NCI-H2029 (cell line): ENCODE data around the gene MYO3B.

Experiments used
- DNase-seq: peaks from one replicate; lab custom pipeline; 2025; lab: John Stamatoyannopoulos, UW

Gene MYO3B

GRCh38 chr2:170475878-170476277 is 297.9 kb downstream of the MYO3B start:
- no peak for DNase-seq

DNA sequence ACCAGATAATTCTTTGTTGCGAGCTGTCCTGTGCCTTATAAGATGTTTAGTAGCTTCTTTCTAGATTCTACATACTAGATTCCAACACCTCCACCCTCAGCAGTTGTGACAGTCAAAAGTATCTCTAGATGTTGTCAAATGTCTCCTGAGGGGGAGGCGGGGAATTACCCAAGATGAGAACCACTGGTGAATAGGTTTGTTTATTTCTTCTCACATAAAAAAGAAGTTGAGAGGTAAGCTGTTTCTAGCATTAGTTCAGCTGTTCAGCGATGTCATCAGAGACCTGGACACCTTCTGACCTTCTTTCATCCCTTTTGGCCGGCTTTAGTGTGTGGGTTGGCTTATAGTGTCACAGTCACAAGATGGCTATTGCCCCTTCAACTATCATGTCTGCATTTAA is 299.7 kb downstream of the MYO3B start:
- DNase-seq, result no peak

DNA sequence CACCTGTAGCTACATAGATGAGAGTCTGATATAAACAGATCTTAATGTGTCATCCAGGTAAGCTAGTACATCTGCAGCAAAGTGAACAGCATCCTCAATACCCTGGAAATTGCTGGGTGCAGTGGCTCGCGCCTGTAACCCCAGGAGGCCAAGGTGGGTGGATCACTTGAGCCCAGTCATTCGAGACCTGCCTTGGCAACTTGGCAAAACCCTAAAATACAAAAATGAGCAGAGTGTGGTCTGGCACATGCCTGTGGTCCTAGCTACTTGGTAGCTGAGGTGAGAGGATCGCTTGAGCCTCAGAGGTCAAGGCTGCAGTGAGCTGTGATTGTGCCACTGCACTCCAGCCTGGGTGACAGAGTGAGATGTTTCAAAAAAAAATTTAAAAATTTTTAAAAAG is 303.3 kb downstream of the MYO3B start:
- no peak for DNase-seq

DNA sequence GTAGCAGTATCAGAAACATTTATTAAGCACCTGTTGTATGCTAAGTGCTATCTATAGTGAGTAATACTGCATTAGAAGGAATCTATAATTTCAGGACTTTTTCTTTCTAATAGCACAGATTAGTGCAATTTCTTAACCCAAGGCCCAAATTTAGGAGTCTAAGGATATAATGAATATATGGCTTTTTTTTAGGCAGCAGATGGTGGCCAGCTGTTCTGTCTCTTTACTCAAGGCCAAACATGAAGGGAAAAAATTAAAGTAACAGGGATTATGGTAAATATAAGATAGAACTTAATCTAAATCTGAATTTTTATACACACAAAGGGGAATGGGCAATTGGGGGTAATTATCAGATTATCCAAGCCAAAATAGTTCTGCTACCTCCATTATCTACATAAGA is 306.6 kb downstream of the MYO3B start:
- no peak for DNase-seq

GRCh38 chr2:170485254-170486026 is 307.5 kb downstream of the MYO3B start:
- DNase-seq, result no peak

DNA sequence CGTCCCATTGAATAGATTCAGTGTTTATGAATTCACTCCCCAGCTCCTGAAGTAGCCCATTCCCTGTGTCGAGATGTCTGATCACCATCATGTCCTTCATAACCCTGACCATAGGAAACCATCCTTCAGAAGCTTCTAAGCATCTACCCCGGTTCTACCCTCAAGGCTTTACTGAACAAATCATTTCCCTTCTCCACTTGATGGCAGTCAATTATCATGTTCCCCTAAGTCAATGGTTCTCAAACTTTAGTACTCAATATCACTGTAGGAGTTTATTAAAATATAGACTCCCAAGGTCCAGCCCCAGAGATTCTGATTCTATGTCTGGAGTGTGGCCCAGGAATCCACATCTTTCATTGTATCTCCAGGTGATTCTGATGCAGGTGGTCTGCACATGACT is 308.8 kb downstream of the MYO3B start:
- DNase-seq, result no peak

- no peak for DNase-seq
Measured at GRCh38 chr2:170488807-170489206, 310.9 kb downstream of the MYO3B start.

GRCh38 chr2:170492010-170492409 is 314.1 kb downstream of the MYO3B start:
- DNase-seq, result no peak

DNA sequence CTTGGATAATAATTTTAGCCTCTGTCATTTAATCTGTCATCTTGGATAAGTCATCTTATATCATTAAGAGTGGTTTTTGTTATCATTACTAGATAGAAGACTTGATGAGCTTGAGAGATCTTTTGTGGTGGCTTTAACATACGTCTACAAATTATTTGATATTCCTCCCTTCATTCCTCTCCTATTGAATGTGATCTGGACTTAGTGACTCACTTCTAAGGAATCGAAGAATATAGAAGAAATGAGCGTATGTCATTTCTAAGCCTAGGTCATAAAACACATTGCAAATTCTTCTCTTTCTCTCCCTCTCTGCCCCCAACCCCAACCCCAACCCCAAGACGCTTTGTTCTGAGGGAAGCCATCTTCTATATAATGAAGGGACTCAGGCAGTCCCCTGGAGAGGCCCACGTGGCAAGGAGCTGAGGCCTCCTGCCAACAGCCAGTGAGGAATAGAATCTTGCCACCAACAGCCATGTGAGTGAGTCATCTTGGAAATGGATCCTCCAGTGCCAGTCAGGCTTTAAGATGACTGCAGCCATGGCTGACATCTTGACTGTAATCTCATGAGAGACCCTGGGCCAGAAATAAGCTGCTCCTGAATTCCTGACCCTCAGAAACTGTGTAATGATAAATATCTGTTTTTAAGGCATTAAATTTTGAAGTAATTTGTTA is 315.6 kb downstream of the MYO3B start:
- DNase-seq, result no peak

- DNase-seq, result no peak
Measured at GRCh38 chr2:170495896-170496295, 317.9 kb downstream of the MYO3B start.

DNA sequence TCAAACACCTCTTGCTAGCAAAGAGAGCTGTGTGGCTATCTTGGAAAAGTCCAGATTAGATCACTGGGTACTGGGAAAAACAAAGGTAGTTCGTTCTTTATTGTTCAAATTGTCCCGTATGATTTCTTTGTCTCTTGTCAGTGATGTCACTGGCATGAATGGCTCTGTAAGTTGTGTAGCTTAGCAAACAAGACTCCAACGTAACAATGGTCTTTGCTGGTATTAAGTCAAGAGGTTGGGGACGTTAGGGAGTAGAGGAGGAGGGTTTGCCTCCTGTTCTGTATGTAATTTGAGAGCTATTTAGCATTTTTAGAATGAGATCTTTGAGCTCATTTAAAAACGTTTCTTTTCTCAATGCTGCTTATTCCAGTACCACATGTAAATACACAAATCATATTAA is 320.7 kb downstream of the MYO3B start:
- peak; percentile 30 for DNase-seq

DNA sequence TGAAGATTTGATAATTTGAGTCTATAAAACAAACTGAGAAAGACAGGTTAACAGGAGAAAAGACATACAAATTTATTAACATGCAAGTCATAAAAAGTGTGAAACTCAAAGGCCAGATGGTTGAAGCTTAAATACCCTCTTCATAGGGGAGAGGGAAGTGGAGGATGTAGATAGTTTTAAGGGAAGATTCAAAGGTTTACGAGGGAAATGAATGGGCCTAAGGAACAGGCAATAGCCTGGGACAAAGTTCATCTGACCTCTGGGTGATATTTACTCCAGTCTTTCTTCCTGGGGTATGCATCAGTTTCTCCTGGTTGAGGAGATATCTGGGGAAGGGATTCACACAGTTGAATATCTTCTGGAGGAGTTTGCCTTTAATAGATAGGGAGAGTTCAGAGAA is 322.2 kb downstream of the MYO3B start:
- DNase-seq, result no peak

DNA sequence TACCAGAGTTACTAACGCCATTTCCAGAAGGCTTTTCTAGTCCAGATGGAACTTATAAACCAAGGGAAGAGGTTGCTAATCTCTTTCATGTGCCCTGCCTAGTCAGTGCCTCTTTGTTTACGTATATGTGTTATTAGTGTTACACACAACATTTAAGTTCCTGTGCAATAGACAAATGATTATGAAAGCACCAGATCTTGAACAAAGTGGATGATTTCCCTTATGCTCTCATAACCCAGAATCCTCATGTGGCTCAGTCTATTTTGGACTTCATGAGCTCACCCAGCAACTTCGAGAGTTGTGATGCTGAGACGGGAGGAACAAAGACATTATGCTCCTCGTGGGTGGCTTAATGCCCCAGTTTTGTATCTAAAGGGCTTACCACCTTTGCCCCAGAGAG is 322.8 kb downstream of the MYO3B start:
- no peak for DNase-seq

DNA sequence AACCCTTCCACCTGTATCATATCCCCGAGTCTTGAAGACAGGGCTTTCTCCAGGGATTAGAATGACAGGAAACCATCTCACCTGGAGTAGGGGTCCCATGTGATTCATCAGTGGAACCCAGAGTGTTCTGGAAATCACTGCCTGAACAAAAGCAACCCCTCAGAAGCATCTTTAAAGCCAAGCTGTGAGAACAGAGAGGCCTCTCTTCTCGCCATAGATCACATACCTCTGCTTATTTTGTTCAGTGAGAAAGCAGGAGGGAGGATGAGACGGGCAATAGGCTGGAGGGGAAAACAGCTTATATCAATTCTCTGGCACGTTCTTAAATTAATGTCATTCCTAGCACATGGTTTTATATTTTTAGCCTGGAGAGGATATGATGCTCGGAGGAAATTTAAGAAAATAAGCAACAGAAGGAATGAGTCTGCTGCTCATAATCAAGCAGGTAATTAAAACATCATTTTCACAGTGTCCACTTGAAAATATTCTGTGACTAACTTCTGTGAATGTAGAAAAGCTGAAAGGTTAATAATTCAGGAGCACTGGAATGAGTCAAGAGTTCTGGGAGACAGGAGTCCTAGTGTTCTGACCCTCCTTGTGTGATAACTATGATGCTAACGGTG is 323.6 kb downstream of the MYO3B start:
- DNase-seq, result no peak

GRCh38 chr2:170502361-170503130 is 324.6 kb downstream of the MYO3B start:
- DNase-seq, result no peak

- DNase-seq, result no peak
Measured at GRCh38 chr2:170503563-170503962, 325.6 kb downstream of the MYO3B start.

- no peak for DNase-seq
Measured at GRCh38 chr2:170503971-170504809, 326.2 kb downstream of the MYO3B start.

GRCh38 chr2:170504810-170505145 is 326.8 kb downstream of the MYO3B start:
- DNase-seq, result no peak

DNA sequence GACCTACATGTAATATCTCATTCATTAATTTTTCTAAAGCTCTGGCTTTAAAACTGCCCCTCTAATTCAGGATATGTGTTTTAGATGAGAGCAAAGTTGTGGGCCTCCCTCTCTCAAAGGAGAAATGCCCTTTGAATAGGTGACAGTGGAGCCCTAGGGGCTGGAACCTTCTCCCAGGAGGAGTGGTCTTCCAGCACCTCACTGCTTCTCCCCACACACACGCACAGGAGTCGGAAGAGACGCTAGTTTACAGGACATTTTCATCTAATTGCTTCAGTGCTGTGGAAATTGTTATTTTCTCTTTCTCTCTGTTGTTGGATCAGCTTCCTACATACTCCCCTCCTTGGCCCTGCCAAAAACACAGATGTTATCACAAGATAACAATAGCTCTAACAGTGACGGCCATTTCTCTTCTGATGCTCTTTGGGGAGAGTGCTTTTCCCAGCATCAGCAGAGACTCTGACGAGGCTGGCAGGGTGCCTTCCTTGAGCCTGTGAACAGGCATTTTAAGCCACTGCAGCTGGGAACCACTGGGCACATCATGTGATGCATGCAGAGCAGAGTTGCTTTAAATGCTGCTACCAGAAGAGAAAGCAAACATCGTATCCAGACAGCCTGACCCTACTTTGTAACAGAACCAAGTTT is 327.8 kb downstream of the MYO3B start:
- no peak for DNase-seq

- no peak for DNase-seq
Measured at GRCh38 chr2:170509452-170510193, 331.7 kb downstream of the MYO3B start.

DNA sequence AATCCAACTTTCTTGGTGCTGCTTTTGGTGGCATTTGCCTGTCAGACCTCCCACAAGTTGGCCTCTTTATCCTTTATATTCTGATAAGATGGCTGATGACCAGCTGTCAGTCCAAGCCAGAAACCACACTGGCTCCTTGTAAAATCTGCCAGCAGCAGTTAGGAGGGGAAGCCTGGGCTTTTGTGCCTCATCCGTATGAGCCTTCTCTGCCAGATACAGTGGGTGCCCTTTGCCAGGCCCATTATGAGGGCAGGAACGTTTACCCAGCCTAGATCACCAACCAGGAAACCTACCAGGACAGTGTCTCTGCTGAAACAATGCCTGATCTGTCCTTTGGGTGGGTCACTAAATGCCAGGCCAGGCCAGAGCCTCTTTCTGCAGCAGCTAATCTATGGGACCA is 334.3 kb downstream of the MYO3B start:
- DNase-seq, result peak; percentile 7
